SH-SY5Y (cell line): ENCODE measurements around the gene POLH.

Source experiments
- GATA2 ChIP-seq: IDR thresholded peaks from 2 replicates; pipeline ENCODE4 v1.6.1; 2011; ENCODE audit warnings: mild to moderate bottlenecking, low read depth, low read length
- GATA3 ChIP-seq: IDR thresholded peaks from 2 replicates; pipeline ENCODE4 v1.6.1; 2011; ENCODE audit warnings: low read depth, mild to moderate bottlenecking, low read length, moderate library complexity

The POLH gene

DNA sequence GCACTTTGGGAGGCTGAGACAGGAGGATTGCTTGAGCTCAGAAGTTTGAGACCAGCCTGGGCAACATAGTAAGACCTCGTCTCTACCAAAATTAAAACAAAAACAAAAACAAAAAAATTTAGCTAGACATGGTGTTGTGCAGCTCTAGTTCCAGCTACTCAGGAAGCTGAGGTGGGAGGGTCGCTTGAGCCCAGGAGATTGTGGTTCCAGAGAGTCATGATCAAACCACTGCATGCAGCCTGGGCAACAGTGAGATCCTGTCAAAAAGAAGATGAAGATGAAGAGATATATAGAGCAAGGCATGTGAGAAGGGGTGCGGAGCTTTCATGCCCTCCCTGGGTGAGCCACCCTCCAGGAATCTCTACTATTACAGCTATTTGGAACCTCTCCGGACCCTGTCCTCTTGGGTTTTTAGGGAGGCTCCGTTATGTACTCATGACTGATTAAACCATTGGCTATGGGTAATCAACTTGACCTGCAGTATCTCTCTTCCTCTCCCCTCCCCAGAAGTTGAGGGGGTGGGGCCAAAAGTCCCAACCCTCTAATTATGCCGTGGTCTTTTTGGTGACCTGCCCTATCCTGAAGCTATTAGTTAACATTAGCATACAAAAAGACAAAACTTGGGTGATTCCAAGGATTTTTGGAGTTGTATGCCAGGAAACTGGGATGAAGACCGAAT lies 9.0 kb downstream of the POLH start:
- TF ChIP-seq GATA2 (no peak), GATA3 (no peak)

DNA sequence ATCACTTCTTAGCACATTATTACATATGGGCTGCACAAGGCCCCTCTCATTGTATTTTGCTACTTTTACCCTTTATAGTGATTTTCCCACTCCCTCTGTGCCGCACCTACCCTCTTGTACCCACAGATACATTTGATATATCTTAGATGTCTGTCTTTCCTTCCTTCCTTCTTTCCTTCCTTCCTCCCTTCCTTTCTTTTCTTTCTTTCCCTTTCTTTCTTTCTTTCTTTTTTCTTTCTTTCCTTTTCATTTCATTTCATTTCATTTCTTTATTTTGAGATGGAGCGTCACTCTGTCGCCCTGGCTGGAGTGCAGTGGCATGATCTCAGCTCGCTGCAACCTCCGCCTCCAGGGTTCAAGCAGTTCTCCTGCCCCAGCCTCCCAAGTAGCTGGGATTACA lies 12.2 kb downstream of the POLH start:
- no peak for TF ChIP-seq GATA3
- TF ChIP-seq GATA2: no peak

DNA sequence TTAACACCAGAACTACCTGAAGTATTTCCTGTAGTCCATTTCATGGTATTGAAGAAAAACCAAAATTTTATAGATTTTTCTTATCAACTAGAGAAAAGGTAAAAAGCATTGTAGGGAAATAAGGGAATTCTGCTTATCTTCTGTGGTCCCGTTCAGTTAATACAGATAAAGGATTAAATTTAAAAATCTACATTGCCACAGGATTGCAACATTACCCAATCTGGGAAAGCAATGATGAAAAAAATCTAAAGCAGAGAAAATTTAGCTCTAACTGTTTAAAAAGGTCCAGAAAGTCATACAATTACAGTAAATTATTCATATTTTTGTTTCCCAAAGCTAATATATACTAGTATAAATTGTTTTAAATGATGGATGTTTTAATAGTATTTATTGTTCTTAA lies 18.0 kb downstream of the POLH start:
- TF ChIP-seq GATA3: no peak
- no peak for TF ChIP-seq GATA2

DNA sequence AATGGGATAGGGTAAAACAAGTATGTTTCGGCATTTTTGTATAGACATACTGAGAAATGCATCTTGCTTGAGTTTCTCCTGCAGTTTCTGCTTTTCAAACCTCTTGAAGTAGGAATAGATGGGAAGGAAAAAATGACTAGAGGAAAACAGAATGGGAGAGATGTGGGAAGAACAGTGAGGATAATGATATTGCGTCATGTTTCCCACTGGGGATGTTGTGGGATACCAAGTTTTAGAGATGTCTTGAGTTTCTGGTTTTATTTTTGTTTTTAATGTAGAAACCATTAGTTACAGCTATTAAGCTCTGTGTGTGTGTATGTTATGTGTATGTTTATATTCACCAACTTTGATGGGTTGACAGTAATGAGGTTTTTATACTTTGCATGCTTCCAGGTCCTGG lies 24.6 kb downstream of the POLH start:
- TF ChIP-seq GATA3 (no peak), GATA2 (no peak)

DNA sequence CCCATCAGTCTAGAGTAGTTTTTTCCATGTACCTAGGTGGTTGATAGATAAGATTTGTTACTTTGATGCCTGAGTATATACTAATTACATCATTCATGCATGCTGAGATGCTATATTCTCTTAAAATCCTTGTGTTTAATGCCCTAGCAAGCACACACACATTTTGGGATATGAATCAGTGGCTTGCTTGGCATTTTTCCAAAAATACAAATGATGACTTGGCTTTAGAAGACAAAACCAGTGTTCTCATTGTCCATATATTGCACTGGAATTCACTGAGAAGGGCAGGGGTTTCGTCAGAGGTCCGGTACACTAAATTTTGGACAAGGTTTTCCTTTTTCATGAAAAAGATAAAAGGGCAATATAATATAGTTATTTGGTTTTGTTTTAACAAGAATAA lies 28.2 kb downstream of the POLH start:
- TF ChIP-seq GATA2: no peak
- TF ChIP-seq GATA3: no peak

DNA sequence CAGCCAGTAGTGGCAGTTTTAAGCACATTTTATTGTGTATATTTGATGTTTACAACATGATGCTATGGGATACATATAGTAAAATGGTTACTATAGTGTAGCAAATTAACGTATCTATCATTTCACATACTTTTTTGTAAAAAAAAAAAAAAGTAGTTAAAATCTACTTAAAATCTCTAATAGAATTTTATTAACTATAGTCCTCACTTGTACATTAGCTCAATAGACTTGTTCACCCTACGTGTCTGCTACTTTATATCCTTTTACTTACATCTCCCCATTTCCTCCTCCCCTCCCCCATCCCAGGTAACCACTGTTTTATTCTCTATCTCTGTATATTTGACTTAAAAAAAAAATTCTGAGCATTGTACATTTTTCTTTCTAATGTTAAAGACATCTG lies 30.0 kb downstream of the POLH start:
- TF ChIP-seq GATA2 (no peak), GATA3 (no peak)

DNA sequence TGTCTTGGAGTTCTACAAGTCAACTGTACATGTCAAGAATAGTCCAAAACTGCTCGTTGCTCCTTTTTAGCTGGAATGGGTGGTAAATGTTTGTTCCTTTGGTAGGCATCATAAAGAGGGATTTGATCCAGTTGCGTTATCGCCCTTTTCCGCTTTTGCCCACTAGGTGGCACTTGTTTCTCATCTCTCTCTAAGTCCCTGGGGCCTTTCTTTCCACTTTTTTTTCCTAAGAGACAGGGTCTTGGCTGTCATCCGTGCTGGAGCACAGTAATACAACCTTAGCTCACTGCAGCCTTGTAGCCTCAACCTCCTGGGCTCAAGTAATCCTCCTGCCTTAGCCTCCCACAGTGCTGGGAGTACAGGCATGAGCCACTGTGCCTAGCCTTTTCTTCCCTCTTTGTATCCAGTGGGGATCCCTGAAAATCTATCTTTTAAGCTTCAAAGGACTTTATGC lies 32.4 kb downstream of the POLH start:
- TF ChIP-seq GATA2 (no peak), GATA3 (no peak)

DNA sequence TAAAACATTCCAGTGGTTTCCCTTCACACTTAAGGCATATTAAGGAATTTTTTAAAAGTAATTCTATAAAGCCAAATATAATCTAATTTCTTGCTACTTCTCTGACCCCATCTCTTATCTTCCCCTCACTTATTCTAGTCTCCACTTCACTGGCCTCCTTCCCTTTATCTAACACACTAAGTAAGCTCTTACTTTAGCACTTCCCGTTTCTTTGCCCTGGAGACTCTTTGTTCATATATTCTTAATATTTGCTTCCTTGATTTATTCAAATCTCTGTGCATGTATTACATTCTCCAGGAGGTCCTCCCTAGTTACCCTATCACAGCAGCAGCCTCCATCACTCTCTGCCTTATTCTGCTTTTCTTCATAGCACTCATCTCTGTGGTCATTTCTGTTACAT lies 32.8 kb downstream of the POLH start:
- TF ChIP-seq GATA3 (no peak), GATA2 (no peak)

DNA sequence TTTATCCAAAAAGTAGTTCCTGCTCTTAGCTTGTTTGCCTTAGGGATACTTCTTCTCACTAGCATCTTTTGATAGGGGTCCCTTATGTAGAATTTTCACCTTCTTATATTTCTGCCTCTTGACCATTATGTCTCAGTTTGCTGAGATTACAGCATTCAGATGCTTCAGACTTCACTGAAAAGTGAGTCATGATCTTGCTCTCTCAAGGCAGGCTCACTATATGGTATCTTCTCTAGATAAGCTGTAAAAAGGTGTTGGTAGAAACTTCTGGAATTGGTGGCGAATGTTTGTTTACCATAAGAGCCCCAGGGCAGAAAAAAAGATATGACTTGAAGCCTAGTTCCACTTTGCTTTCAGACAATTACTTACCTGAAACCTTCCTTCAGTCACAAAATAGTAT lies 33.4 kb downstream of the POLH start:
- TF ChIP-seq GATA2 (no peak), GATA3 (no peak)

DNA sequence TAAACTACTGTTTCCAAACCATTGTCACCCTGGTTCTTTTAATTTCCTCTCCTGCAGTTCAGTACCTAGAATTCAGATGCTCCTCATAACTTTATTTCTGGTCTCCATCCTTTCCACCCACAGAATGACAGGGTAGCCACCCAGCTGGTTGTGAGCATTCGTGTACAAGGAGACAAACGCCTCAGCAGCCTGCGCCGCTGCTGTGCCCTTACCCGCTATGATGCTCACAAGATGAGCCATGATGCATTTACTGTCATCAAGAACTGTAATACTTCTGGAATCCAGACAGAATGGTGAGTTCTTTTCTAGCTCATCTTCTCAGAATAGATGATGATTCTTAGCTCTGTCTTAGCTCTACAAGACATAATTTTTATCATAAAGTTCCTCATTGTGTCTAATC lies 34.4 kb downstream of the POLH start:
- TF ChIP-seq GATA3 (no peak), GATA2 (no peak)

DNA sequence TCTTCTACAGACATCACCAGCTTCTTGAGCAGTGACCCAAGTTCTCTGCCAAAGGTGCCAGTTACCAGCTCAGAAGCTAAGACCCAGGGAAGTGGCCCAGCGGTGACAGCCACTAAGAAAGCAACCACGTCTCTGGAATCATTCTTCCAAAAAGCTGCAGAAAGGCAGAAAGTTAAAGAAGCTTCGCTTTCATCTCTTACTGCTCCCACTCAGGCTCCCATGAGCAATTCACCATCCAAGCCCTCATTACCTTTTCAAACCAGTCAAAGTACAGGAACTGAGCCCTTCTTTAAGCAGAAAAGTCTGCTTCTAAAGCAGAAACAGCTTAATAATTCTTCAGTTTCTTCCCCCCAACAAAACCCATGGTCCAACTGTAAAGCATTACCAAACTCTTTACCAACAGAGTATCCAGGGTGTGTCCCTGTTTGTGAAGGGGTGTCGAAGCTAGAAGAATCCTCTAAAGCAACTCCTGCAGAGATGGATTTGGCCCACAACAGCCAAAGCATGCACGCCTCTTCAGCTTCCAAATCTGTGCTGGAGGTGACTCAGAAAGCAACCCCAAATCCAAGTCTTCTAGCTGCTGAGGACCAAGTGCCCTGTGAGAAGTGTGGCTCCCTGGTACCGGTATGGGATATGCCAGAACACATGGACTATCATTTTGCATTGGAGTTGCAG lies 37.9 kb downstream of the POLH start:
- no peak for TF ChIP-seq GATA3
- no peak for TF ChIP-seq GATA2

DNA sequence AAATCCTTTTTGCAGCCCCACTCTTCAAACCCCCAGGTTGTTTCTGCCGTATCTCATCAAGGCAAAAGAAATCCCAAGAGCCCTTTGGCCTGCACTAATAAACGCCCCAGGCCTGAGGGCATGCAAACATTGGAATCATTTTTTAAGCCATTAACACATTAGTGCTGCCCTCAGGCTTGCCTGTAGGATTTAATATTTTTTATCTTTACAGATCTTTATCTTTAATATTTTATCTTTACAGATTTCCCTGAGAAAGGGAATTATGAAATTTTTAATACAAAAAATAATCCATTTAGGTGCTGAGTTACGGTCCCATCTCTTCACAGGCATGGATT lies 38.4 kb downstream of the POLH start:
- TF ChIP-seq GATA3 (no peak), GATA2 (no peak)

DNA sequence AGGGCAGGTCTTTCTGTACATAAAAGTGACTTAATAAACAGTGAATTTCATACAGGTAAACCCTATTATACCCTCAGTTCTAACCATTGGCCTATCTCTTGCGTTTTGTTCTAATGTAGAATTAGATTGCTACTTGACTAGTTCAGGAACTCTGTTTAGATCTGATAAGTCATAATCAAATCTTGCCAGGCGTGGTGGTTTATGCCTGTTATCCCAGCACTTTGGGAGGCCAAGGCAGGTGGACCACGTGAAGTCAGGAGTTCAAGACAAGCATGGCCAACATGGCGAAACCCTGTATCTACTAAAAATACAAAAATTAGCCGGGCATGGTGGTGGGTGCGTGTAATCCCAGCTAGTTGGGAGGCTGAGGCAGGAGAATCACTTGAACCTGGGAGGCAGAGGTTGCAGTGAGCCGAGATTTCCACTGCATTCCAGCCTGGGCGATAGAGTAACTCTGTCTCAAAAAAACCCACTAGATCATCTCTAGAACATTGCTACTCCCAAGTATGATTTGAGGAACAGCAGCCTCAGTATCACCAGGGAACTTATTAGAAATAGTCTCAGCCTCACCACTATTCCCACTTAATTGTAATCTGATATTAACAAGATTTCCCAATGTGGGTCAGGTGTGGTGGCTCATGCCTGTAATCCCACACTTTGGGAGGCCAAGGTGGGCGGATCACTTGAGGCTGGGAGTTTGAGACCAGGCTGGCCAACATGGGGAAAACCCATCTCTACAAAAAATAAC lies 40.9 kb downstream of the POLH start:
- TF ChIP-seq GATA2 (no peak), GATA3 (no peak)

DNA sequence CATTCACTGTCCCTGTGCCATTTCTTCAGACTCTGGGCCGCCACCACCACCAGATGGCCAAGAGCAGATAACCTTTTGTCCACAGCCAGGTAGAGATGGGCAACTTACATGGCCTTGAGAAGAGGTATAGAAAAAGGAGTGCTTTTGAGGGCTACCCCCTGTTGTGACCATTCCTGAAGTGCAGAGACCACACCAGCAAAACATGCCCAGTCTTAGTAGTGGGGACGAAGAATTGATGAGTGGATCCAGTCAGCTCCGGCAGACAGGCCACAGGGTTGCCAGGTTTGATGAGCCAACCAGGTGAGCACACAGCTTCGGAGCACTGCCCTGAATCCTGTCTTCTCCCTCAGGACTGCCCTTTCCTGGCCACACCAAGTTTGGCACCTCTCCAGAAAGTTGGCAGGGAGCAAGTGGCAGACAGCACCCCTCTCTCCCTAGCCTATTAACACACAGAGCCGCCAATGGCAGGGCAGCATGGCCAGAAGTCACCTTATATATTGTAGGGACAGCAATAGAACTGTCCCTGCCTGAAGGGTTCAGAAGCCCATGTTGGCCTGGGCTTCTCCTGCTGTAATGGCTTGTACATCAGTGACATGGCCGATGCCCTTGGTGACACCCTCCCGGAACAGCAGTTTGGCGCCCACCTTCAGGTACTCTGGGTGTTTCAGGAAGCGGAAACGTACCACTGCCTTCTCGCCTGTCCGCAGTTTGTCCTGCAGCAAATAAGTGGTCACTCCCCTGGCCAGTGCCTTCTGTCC lies 45.3 kb downstream of the POLH start:
- TF ChIP-seq GATA2 (no peak), GATA3 (no peak)

DNA sequence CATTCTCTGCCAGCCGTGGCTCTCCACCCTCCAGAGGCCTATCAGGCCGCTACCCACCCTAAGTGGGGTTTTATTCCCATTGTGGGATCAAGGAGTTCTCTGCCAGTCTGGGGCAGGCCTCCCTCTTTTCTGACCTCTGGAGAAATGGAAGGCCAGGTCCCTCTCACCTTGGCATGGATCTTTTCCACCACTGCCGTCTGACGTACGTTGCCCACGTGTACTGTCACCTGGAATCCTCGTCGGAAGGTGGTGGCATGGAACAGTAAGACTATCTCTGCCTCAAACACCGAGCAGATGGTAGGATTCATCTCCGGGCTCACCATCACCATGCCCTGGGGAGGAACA lies 45.8 kb downstream of the POLH start:
- no peak for TF ChIP-seq GATA2
- TF ChIP-seq GATA3: no peak
